ENCODE data around the gene GRHL1.

GRCh38 chr2:10007435-10007834 is 55.9 kb downstream of the GRHL1 start:
- TF ChIP-seq CTCF (IDR thresholded peaks at IDR 0.05) (no peak), EZH2 (IDR thresholded peaks at IDR 0.05; ENCODE audit: borderline replicate concordance, insufficient read depth, low read depth, low read length, poor library complexity, severe bottlenecking) (no peak)
